ENCODE results near the gene RRP7A.
"Not testable (repeated sequence)": the region's sequence is repeated elsewhere in the genome, so short reads cannot be mapped to it uniquely, and the experiment has no call there.

GRCh38 chr22:42508975-42509364 lies 10.6 kb downstream of the RRP7A start:
- TF ChIP-seq EZH2 (IDR thresholded peaks at IDR 0.05; ENCODE audit: borderline replicate concordance, low read depth, low read length, severe bottlenecking); CTCF (IDR thresholded peaks at IDR 0.05; ENCODE audit: borderline replicate concordance, extremely low read depth, low read length, poor library complexity, severe bottlenecking): not testable (repeated sequence)
